Measurements from ENCODE around the gene SREBF2. TPM values are rescaled to one million over a fixed set of nuclear protein-coding genes. Genes with fewer than 3 reads are reported as not detected.

Gene SREBF2
- total RNA-seq, 4 donors from 2014 or later = 21.4 to 28.0 (median 25.3) TPM

DNA sequence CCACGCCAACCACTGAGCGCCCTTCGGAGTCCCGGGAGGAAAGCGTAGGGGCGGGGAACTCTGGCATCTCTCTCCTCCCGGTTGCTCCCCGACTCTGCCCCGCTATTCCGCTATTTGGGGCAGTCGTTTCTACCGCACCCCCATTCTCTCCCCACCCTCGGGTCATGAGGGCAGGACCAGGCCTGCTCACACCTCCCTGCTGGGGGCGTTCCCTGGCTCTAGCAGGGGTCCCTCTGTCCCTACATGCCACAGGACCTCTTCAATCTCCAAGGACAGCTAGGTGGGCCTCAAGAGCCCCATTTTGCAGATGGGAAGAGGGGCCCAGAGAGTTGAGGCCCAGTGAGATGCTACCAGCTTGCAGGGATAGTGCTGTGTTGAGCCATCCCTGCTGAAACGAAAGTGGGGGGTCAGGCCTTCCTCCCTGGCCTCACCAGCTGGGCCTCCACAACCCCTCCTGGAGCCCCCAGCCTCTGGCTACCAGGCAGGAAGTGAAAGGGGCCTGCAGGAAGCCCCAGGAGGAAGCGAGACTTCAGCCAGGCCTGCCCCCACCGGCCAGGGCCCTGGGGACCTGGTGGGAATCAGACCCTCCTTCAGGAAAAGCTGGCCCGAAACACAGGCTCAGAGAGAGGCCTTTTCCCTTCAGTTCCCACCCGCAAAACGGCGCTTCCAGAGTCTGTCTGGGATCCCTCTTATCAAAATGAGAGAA, 87.5 kb downstream of the SREBF2 start:
- TF ChIP-seq, protein P1, sequence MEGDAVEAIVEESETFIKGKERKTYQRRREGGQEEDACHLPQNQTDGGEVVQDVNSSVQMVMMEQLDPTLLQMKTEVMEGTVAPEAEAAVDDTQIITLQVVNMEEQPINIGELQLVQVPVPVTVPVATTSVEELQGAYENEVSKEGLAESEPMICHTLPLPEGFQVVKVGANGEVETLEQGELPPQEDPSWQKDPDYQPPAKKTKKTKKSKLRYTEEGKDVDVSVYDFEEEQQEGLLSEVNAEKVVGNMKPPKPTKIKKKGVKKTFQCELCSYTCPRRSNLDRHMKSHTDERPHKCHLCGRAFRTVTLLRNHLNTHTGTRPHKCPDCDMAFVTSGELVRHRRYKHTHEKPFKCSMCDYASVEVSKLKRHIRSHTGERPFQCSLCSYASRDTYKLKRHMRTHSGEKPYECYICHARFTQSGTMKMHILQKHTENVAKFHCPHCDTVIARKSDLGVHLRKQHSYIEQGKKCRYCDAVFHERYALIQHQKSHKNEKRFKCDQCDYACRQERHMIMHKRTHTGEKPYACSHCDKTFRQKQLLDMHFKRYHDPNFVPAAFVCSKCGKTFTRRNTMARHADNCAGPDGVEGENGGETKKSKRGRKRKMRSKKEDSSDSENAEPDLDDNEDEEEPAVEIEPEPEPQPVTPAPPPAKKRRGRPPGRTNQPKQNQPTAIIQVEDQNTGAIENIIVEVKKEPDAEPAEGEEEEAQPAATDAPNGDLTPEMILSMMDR (IDR thresholded peaks at IDR 0.05; ENCODE audit: low read depth) = no peak

DNA sequence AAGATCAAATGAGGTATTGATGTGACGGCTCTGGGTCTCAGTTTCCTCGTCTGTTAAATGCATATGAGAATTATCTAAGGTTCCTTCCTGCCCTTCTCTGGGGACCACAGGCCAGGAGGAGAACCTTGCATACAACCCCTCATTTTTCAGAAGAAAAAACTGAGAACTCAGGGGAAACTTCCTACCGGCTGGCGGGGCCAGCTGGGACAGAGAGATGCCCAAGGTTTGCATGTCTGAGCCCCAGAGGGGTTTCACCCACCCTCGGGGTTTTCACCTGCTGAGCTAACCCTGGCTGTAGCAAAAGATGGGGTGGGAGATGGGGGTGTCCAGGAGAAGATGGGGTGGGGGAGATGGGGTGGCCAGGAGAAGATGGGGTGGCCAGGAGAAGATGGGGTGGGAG, 89.4 kb downstream of the SREBF2 start:
- TF ChIP-seq, protein P1 (IDR thresholded peaks at IDR 0.05; ENCODE audit: low read depth) = no peak

DNA sequence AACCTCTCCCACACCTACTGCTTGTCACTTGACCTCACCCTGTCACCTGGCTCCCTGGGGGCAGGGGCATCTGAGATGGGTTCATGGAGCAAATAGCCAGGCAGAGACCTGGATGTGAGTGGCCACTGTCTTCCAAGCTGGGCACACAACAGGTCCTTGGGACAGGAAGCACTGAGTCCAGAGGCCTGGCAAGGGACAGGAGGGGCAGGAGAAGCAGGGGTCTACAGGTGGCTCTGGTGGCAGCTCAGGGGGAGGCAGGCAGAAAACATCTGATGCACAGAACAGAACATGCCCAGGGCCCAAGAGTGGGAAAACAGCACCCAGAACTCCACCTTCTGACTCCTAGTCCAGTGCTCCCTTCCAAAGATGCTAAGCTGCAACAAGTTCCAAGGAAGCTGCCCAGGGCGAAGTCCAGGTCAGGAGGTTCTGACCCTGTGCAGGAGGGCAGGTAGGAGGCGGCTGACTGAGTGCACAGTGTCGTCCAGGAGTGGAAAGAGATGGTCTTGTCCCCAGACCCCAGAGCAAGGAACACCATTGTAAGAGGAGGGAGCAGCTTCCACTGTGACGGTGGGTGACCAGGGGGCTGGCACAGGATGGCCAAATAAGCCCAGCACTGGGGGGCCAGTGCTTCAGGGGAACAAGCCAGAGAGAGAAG, 90.2 kb downstream of the SREBF2 start:
- TF ChIP-seq, protein P1 (IDR thresholded peaks at IDR 0.05; ENCODE audit: low read depth) = no peak

GRCh38 chr22:41923595-41924276, 90.8 kb downstream of the SREBF2 start:
- TF ChIP-seq, protein P1 (IDR thresholded peaks at IDR 0.05; ENCODE audit: low read depth) = no peak

- TF ChIP-seq, protein P1 (IDR thresholded peaks at IDR 0.05; ENCODE audit: low read depth) = no peak
These were observed 93.0 kb downstream of the SREBF2 start for GRCh38 chr22:41925783-41926460.

DNA sequence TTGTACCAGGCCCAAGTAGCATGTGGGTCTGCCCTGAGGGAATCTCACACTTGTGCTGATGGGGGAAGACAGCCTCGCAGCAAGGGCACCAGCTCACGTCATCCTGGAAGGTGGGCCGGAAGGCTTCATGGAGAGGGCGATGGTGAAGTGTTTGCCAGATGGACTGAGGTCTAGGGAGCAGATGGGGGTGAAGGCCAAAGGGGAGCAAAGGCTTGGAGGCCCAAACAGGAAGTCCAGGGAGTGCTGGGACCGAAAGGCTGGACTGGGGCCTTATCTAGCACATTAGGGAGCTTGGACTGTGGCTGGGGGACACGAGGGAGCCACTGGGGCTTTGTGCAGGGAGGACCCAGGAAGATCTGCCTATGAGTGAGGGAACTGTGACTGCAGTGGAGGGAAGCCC, 94.9 kb downstream of the SREBF2 start:
- TF ChIP-seq, protein P1 (IDR thresholded peaks at IDR 0.05; ENCODE audit: low read depth) = no peak
